Calu3 (cell line): Measurements from ENCODE around the gene AGPAT4. TPM values are rescaled to one million over a fixed set of nuclear protein-coding genes. Genes with fewer than 3 reads are reported as not detected.

ENCODE experiments used
- BruUV-seq: library from RNA; stranded (reverse); fragments of 400-500 nt; replicated peaks from 2 replicates; lab custom pipeline; 2021; lab: Mats Ljungman, UMichigan
- CTCF ChIA-PET: fragments of 300-600 bp; sonication (Branson Sonifier 250); formaldehyde crosslinking; loops from one replicate; lab custom pipeline; 2022; ENCODE audit warnings: antibody characterized with exemption; lab: Charles Lee
- DNase-seq: peaks from one replicate; pipeline ENCODE4 v3.0.0; 2022
- H3K27ac Mint-ChIP-seq: one replicate; pipeline ENCODE4 v1.8.0; 2022; ENCODE audit warnings: mixed read lengths; ENCODE audit not compliant: unreplicated experiment
- H3K27me3 Mint-ChIP-seq: one replicate; pipeline ENCODE4 v1.8.0; 2022; ENCODE audit warnings: mixed read lengths; ENCODE audit not compliant: unreplicated experiment
- H3K36me3 Mint-ChIP-seq: one replicate; pipeline ENCODE4 v1.8.0; 2022; ENCODE audit warnings: mild to moderate bottlenecking, moderate library complexity, mixed read lengths; ENCODE audit not compliant: insufficient read depth, unreplicated experiment
- H3K4me1 Mint-ChIP-seq: one replicate; pipeline ENCODE4 v1.8.0; 2022; ENCODE audit warnings: mild to moderate bottlenecking, low read depth, mixed read lengths; ENCODE audit not compliant: unreplicated experiment
- H3K4me3 Mint-ChIP-seq: one replicate; pipeline ENCODE4 v1.8.0; 2022; ENCODE audit warnings: mild to moderate bottlenecking, low read depth, moderate library complexity, mixed read lengths; ENCODE audit not compliant: unreplicated experiment
- H3K9me3 Mint-ChIP-seq: one replicate; pipeline ENCODE4 v1.8.0; 2022; ENCODE audit warnings: low read depth, mixed read lengths; ENCODE audit not compliant: unreplicated experiment
- intact Hi-C: fragments of 100-400 bp; cut with micrococcal nuclease; formaldehyde crosslinking; loops from one replicate; pipeline ENCODE4 v1.10.0; 2022; ENCODE audit not compliant: unreplicated experiment
- total RNA-seq: library from RNA; stranded (reverse); gene quantifications from 2 replicates; pipeline ENCODE4 v1.2.3, GENCODE V29; 2022
- TF ChIP-seq, protein P1 (sequence below): fragments of 200-600 bp; IDR thresholded peaks from one replicate; pipeline ENCODE4 v1.8.0; 2022; ENCODE audit warnings: antibody characterized with exemption; ENCODE audit not compliant: unreplicated experiment

The AGPAT4 gene
- total RNA-seq, 1 experiment from 2014 or later: 11.3 TPM

DNA sequence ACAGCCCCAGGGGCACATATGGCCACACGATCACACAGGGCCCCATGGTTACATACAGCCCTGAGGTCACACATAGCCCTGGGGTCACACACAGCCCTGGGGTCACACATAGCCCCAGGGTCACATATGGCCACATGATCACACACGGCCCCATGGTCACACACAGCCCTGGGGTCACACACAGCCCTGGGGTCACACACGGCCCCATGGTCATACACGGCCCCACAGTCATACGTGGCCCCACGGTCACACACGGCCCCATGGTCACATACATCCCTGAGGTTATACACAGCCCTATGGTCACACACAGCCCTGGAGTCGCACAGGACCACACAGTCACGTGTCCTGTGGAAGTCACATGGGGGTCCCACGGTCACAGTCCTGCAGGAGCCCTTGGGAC, 120.1 kb downstream of the AGPAT4 start:
- no peak overlapping the region for H3K27ac Mint-ChIP-seq
- no TSS peak for BruUV-seq
- intact Hi-C loops: loop anchor here (1.0 to 10.0 kb wide), 2 partner anchors 121 to 217 kb away; partner anchors contain the start of gene AGPAT4
- peaks cover 14% of the 10 kb centered on the region for H3K36me3 Mint-ChIP-seq
- no peaks in the 10 kb centered on the region for H3K4me1 Mint-ChIP-seq
- CTCF ChIA-PET: interaction anchor here (0.8 kb wide), 1 partner anchor 218 kb away, joined by 6 read pairs; no protein-coding TSS in a partner anchor
- H3K4me3 Mint-ChIP-seq: no peak overlapping the region
- no peaks in the 10 kb centered on the region for H3K27me3 Mint-ChIP-seq
- no peak for DNase-seq
- H3K9me3 Mint-ChIP-seq: peaks cover 4% of the 10 kb centered on the region
- TF ChIP-seq, protein P1, sequence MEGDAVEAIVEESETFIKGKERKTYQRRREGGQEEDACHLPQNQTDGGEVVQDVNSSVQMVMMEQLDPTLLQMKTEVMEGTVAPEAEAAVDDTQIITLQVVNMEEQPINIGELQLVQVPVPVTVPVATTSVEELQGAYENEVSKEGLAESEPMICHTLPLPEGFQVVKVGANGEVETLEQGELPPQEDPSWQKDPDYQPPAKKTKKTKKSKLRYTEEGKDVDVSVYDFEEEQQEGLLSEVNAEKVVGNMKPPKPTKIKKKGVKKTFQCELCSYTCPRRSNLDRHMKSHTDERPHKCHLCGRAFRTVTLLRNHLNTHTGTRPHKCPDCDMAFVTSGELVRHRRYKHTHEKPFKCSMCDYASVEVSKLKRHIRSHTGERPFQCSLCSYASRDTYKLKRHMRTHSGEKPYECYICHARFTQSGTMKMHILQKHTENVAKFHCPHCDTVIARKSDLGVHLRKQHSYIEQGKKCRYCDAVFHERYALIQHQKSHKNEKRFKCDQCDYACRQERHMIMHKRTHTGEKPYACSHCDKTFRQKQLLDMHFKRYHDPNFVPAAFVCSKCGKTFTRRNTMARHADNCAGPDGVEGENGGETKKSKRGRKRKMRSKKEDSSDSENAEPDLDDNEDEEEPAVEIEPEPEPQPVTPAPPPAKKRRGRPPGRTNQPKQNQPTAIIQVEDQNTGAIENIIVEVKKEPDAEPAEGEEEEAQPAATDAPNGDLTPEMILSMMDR: no peak

DNA sequence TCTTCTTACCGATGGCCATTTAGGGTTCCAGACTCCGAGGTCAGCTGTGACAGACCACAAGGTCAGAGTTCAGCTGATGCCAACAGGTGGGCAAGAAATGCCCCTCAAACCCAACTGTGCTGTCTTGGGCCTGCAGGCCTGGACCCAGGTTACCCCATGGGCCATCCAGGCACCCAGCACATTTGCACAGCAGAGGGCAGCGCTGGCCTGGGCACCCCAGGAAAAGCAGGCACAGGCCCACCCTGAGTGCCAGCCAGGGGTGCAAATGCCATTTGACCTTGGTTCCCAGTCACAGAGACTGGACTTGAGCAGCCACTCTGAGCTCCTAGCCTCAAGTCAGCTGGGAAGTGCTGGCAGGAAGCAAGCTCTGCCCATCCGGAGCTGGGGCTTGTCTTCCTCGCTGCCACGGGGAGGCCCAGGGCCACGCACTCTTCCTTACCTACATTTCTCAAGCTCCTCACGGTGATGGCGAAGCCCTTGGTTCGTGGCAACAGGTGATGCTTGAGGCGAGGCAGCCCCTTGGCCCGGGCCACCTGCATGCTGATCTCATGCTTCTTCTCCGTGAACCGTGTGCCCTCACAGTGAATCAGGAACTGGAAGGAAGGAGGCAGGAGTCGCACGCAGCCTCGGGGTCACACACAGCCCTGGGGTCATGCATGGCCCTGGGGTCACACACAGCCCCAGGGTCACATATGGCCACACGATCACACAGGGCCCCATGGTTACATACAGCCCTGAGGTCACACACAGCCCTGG, 120.8 kb downstream of the AGPAT4 start:
- Mint-ChIP-seq H3K4me3 (no peak overlapping the region), H3K27me3 (no peaks in the 10 kb centered on the region), H3K27ac (no peak overlapping the region), H3K36me3 (peaks cover 10% of the 10 kb centered on the region), H3K9me3 (peaks cover 2% of the 10 kb centered on the region), H3K4me1 (no peaks in the 10 kb centered on the region)
- intact Hi-C loops: loop anchor here (1.0 to 10.0 kb wide), 2 partner anchors 122 to 217 kb away; partner anchors contain the start of gene AGPAT4
- peak; percentile 33 for DNase-seq
- TF ChIP-seq, protein P1: peak; percentile 49
- CTCF ChIA-PET: interaction anchor here (0.6 to 0.8 kb wide), 2 partner anchors 218 to 221 kb away, joined by 3 to 6 read pairs; no protein-coding TSS in a partner anchor
- no TSS peak for BruUV-seq

DNA sequence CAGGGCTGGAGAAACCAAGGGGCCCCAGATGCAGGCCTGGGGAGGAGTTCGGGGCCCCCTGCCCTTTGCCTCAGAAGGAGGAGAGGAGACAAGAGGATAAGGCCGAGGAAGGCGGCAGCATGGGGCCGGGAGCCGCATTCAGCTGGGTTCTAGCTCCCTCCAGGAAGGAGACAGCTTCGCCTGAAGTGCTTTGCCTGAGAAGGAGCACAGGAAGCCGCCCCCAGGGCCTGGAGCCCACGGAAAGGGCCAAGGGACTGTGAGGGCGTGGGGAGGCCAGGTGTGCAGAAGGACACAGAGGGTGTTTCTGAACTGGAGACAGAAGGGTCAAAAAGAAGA, 121.4 kb downstream of the AGPAT4 start:
- no TSS peak for BruUV-seq
- Mint-ChIP-seq H3K9me3 (peaks cover 2% of the 10 kb centered on the region), H3K27ac (no peak overlapping the region), H3K4me3 (no peak overlapping the region), H3K27me3 (no peaks in the 10 kb centered on the region), H3K4me1 (no peaks in the 10 kb centered on the region), H3K36me3 (peaks cover 8% of the 10 kb centered on the region)
- DNase-seq: no peak
- intact Hi-C loops: loop anchor here (10.0 kb wide), 1 partner anchor 122 kb away; the partner anchor contains the start of gene AGPAT4
- CTCF ChIA-PET: interaction anchor here (0.6 kb wide), 1 partner anchor 221 kb away, joined by 3 read pairs; no protein-coding TSS in a partner anchor
- TF ChIP-seq, protein P1: no peak

DNA sequence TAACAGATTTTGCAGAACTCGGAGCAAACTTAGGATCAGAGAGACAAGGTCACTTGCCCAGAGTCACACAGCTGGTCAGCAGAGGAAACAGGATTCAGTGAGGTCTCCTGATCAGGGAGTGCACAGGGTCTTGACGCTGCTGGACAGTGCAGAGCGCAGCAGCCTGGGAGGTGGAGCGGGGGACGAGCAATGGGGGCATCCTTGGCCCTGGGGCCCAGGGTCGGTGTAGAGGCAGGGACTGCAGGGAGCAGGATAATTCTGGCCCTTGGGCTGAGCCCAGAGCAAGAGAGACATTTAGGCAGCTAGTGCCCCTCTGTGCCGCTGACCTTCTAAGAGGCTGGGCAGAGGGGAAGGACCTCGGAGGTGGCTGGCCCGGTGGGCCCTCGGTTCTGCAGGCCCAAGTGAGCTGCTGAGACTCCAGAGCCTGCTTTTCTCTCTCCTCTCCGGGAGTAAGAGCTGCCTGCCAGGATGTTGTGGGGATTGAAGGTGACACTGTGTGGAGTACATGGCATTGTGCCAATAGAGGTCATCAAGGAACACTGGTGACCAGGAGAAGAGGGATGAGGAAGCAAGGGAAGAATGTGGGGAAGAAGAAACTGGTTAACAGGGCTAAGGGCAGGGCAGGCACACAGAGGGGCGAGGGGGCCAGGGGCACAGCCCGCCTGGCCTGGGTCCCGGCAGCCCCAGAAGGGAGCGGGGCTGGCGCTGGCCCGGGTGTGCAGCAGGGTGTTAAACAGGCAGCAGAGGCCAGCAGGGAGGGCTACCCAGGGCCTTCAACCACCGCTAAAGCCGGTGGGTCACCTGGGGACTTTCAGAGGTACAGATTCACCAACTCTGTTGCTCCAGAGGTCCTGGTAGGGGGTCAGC, 122.0 kb downstream of the AGPAT4 start:
- Mint-ChIP-seq H3K27ac (no peak overlapping the region), H3K4me3 (no peak overlapping the region), H3K9me3 (peaks cover under 1% of the 10 kb centered on the region), H3K4me1 (no peaks in the 10 kb centered on the region), H3K36me3 (peaks cover 8% of the 10 kb centered on the region), H3K27me3 (no peaks in the 10 kb centered on the region)
- no peak for DNase-seq
- TF ChIP-seq, protein P1: no peak
- intact Hi-C loops: loop anchor here (10.0 kb wide), 1 partner anchor 123 kb away; the partner anchor contains the start of gene AGPAT4
- BruUV-seq: no TSS peak
- CTCF ChIA-PET: no interaction called here
